ENCODE measurements around the gene XPNPEP1. TPM values are rescaled to one million over a fixed set of nuclear protein-coding genes. Genes with fewer than 3 reads are reported as not detected.
A peak's percentile ranks its signal among the peaks of the same experiment; 100 is the strongest.

The XPNPEP1 gene
- total RNA-seq, 1 donor = 180 TPM

GRCh38 chr10:109895848-109896247 lies 27.5 kb downstream of the XPNPEP1 start:
- DNase-seq (ENCODE audit: low read depth in 2 of 3, low spot score in 2 of 3) = no peak

DNA sequence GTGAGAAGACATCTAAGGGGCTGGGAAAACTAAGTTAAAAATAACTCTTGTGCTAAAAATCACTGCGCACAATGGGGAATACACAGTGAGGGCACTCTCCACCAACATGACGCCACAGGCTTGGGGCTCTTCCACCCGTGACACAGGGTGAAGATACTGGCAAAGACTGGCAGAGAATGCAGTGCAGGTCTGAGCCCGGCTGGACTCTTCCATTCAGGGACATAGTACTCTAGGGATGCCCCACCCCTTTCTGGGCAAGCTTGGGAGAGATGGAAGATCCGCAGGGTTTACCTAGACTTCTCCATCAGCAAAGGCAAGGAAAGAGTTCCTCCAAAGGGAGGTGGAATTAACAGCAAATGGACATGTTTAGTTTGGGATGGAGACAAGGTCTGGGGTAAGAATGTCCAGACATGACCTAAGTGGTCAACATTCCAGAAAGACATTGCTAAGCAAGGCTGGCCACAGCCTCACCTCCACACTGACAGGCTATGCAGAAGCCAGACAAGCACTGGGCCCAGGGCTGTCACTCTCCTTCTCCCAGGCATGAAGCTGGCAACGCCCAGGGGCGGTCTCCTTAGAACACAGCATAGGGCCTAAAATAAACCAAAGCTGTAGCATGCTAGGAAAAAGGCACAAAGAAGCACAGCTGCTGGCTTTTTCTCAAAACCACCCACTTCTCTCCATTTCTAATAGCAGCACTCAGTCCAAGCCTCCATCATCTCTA lies 28.1 kb downstream of the XPNPEP1 start:
- no peak for DNase-seq (ENCODE audit: low read depth in 2 of 3, low spot score in 2 of 3)

- no peak for DNase-seq (ENCODE audit: low read depth in 2 of 3, low spot score in 2 of 3)
These were observed 28.8 kb downstream of the XPNPEP1 start for GRCh38 chr10:109894516-109894915.

DNA sequence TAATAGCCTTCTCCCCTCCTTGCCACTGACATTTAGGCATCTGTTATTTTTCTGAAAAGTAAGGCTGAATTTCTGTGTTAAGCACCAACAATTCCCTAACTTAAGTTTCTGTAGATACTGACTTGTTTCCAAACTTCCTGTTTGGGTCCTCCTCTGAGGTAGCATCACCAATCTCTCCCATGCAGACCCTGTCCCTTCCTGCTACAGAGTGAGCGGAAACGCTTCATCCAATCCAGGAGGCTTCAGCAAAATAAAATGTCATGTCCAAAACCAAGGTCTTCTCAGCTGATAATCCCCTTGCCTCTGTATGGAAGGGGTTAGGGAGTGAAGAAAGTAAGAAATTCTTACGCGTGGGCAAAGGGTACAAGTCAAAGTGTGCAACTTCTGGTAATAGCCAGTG lies 29.9 kb downstream of the XPNPEP1 start:
- DNase-seq (ENCODE audit: low read depth in 2 of 3, low spot score in 2 of 3) = peak in 1 of 3 donors; percentile 26

- no peak for DNase-seq (ENCODE audit: low read depth in 2 of 3, low spot score in 2 of 3)
These were observed 30.4 kb downstream of the XPNPEP1 start for GRCh38 chr10:109892931-109893330.

DNA sequence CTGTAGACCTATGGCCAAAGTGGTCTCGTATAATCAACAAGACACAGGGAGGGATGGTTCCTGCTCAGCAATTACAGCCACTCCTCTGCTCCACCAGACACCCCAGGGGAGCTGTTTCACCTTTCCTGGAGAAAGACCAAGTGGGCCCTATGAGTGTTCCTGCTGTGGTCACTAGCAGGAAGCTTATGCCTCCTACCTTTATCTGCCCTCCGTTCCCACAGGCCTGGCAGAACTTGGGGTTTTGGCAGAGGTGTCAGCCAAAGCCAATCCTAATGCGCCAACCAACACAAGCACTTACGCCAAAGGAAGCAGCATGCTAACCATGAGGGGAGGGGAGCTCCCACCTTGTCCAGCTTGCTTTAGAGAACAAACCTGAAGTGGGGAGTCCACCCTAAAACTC lies 31.2 kb downstream of the XPNPEP1 start:
- DNase-seq (ENCODE audit: low read depth in 2 of 3, low spot score in 2 of 3) = peak in 2 of 3 donors; percentile 18 to 38

GRCh38 chr10:109891105-109891504 lies 32.2 kb downstream of the XPNPEP1 start:
- no peak for DNase-seq (ENCODE audit: low read depth in 2 of 3, low spot score in 2 of 3)

- DNase-seq (ENCODE audit: low read depth in 2 of 3, low spot score in 2 of 3) = no peak
These were observed 33.4 kb downstream of the XPNPEP1 start for GRCh38 chr10:109889867-109890266.

GRCh38 chr10:109887776-109888175 lies 35.5 kb downstream of the XPNPEP1 start:
- DNase-seq (ENCODE audit: low read depth in 2 of 3, low spot score in 2 of 3) = no peak

DNA sequence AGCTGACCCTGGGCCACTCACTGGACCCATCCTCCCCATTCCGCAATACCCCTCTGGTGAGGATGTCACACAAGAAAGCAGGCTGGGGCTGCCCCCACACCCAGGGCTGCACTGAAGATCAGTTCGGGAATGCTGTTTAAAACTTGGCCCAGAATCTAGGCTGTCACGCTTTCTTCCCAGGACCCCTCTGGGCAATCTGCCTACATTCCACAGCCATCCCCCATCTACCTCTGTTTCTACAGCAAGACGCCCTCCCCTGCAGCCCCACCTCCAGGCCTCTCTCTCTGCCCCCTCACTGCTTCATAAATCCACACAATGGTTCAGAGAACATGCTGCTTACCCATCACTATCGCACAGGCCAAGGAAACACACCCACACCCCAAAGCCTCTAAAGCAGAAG lies 36.1 kb downstream of the XPNPEP1 start:
- no peak for DNase-seq (ENCODE audit: low read depth in 2 of 3, low spot score in 2 of 3)

- DNase-seq (ENCODE audit: low read depth in 2 of 3, low spot score in 2 of 3) = no peak
These were observed 36.5 kb downstream of the XPNPEP1 start for GRCh38 chr10:109886781-109887140.

GRCh38 chr10:109886037-109886780 lies 37.1 kb downstream of the XPNPEP1 start:
- no peak for DNase-seq (ENCODE audit: low read depth in 2 of 3, low spot score in 2 of 3)

DNA sequence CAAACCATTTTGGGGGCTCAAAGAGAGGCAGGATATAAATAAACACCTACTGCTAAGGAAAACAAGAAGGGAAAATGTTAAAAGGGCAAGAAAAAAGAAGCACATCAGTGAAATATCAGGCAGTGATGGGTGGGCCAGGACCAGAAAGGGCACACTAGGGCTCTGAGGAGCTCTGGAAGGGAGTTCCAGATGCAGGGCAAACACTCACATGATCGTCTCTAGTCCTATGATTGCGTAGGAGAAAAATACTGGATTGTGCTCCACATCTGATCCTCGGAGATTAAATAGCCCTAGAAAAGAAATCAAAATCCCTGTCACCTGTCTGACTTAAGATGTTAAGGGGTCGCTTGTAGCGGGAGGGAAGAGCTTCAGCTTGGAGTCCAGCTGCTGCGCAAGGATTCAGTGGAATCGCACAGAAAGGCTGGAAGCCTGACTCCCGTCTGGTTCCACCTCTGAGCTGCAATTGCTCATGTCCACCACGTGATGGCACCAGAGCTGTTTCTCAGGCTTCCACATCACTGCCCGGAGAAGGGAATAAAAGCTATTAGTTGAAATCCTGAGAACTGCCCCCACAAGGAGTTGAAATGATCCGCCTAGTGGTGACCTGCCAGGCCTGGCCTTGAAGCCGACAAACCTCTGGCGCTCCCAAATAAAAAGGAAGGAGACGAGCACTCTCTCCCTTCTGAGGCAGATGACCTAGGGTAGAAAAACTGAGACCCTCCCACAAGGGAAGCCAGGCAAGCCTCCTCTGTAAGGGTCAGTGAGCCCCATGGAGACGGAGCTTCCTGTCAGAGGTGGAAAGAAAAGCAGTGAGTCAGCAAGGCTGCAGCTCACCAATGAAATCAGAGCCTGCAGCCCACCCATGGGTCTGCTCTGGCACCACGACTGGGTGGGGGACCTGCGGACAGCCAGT lies 39.2 kb downstream of the XPNPEP1 start:
- peak; percentile 51 to 86 (median 77) for DNase-seq (ENCODE audit: low read depth in 2 of 3, low spot score in 2 of 3)

- no peak for DNase-seq (ENCODE audit: low read depth in 2 of 3, low spot score in 2 of 3)
These were observed 40.9 kb downstream of the XPNPEP1 start for GRCh38 chr10:109882251-109883057.

GRCh38 chr10:109881769-109882057 lies 41.6 kb downstream of the XPNPEP1 start:
- no peak for DNase-seq (ENCODE audit: low read depth in 2 of 3, low spot score in 2 of 3)

GRCh38 chr10:109880886-109881768 lies 42.2 kb downstream of the XPNPEP1 start:
- DNase-seq (ENCODE audit: low read depth in 2 of 3, low spot score in 2 of 3) = no peak

GRCh38 chr10:109877546-109877945 lies 45.8 kb downstream of the XPNPEP1 start:
- DNase-seq (ENCODE audit: low read depth in 2 of 3, low spot score in 2 of 3) = no peak

DNA sequence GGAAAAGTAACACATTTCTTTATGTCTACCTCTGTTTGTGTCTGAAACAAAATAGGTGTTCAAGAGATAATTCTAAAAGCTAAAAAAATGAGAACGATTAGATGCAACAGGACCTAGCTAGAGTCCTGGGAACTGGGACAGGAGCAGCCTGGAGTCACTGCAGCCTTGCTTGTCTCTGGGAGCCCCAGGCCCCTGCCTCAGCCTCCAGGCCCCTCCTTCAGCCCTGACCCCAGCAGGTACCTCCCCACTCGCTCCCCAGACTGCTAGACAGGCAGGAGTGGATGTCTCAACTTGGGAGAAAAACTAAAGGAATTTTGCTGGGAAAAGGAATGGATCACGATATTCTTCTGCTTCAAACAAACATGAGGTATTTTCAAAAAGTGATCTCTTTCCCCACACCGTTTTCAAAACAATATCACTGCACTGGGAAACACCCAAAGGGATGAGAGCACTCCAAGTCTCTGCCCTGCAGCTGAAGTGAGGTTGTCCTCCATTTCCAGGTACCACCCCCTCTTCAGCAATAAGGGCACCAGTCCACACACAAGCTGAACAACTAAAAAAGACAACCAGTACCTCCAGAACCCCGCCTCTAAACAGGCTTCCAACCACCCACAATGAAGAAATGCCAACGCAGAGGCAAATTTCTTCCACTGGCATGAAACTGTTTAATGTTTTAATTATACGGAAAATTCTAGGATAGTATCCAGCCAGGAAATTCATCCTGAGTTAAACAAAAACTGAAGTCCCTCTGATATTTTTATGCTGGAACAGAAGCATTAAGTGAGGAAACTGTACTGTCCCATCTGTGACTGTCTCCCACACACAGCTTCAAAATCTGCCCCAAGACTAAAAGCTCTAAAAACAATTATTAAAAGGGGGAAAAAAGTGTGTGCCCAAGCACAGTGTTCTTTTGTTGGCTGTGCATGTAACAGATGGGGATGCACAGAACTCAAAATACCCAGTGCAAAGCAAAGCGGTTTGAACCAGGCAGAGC lies 47.2 kb downstream of the XPNPEP1 start:
- no peak for DNase-seq (ENCODE audit: low read depth in 2 of 3, low spot score in 2 of 3)
